Liver (tissue), 9 donors: ENCODE results near the gene GRIN2C. TPM values are rescaled to one million over a fixed set of nuclear protein-coding genes. Genes with fewer than 3 reads are reported as not detected.
"Not testable (repeated sequence)": the region's sequence is repeated elsewhere in the genome, so short reads cannot be mapped to it uniquely, and the experiment has no call there.

Experiments
- DNase-seq: peaks from one replicate; pipeline ENCODE4 v3.0.0-alpha.2; 2017; ENCODE audit warnings: low spot score
- H3K27ac ChIP-seq, 2 donors: one replicate each; pipeline ENCODE4 v1.7.0; 2013; ENCODE audit warnings: inconsistent platforms in 2 of 2, low read length in 2 of 2, control low read depth in 1 of 2, low read depth in 1 of 2, mild to moderate bottlenecking in 1 of 2
- H3K27me3 ChIP-seq, 4 donors: one replicate each; pipeline versions ENCODE4 v1.6.1 to v1.7.0; 2013; ENCODE audit warnings: low read length in 3 of 4, inconsistent platforms in 1 of 4, mild to moderate bottlenecking in 1 of 4, moderate library complexity in 1 of 4; ENCODE audit not compliant: control insufficient read depth in 4 of 4, insufficient read depth in 4 of 4
- H3K36me3 ChIP-seq, 4 donors: one replicate each; pipeline versions ENCODE4 v1.6.1 to v1.7.0; 2013; ENCODE audit warnings: low read length in 3 of 4, mild to moderate bottlenecking in 3 of 4, low read depth in 1 of 4, moderate library complexity in 1 of 4; ENCODE audit not compliant: control insufficient read depth in 4 of 4, insufficient read depth in 3 of 4
- H3K4me1 ChIP-seq, 4 donors: one replicate each; pipeline versions ENCODE4 v1.6.1 to v1.7.0; 2013; ENCODE audit warnings: low read length in 3 of 4, mild to moderate bottlenecking in 3 of 4, moderate library complexity in 1 of 4; ENCODE audit not compliant: control insufficient read depth in 4 of 4, insufficient read depth in 4 of 4
- H3K4me3 ChIP-seq, 3 donors: one replicate each; pipeline versions ENCODE4 v1.6.1 to v1.7.0; 2013; ENCODE audit warnings: low read length in 3 of 3, control low read depth in 1 of 3, low read depth in 1 of 3, mild to moderate bottlenecking in 1 of 3
- H3K9ac ChIP-seq, 2 donors: one replicate each; pipeline ENCODE4 v1.7.0; 2013; ENCODE audit warnings: low read length in 2 of 2, mild to moderate bottlenecking in 2 of 2, moderate library complexity in 2 of 2, control low read depth in 1 of 2, low read depth in 1 of 2
- H3K9me3 ChIP-seq, 4 donors: one replicate each; pipeline versions ENCODE4 v1.6.1 to v1.7.0; 2013; ENCODE audit warnings: low read length in 3 of 4; ENCODE audit not compliant: control insufficient read depth in 4 of 4
- EGR1 ChIP-seq, 2 donors: IDR thresholded peaks; 2 replicates each; pipeline ENCODE4 v1.6.1; 2016 to 2018; ENCODE audit warnings: antibody characterized with exemption in 2 of 2, low read depth in 2 of 2
- FOXA2 ChIP-seq: IDR thresholded peaks from 2 replicates; pipeline ENCODE4 v1.6.1; 2016; ENCODE audit warnings: antibody characterized with exemption
- GABPA ChIP-seq, 2 donors: IDR thresholded peaks in 1 of 2; conservative IDR thresholded peaks in 1 of 2; 2 replicates each; pipeline ENCODE4 v1.6.1; 2016; ENCODE audit warnings: antibody characterized with exemption in 2 of 2, mild to moderate bottlenecking in 1 of 2, moderate library complexity in 1 of 2
- RXRA ChIP-seq, 2 donors: IDR thresholded peaks; 2 replicates each; pipeline ENCODE4 v1.6.1; 2017 to 2018; ENCODE audit warnings: antibody characterized with exemption in 2 of 2, mild to moderate bottlenecking in 1 of 2
- TAF1 ChIP-seq: conservative IDR thresholded peaks from 2 replicates; pipeline ENCODE4 v1.6.1; 2016; ENCODE audit warnings: antibody characterized with exemption, mild to moderate bottlenecking
- WGBS: extraction: QIAGEN DNeasy Blood & Tissue Kit; methylation state at CpG from one replicate; pipeline ENCODE4 v1.1.7; 2013; 5-methylcytosine and 5-hydroxymethylcytosine counted together
- polyA plus RNA-seq, 2 donors: library from polyadenylated mRNA; stranded (reverse) in 1 of 2; unstranded in 1 of 2; fragments of 200-250 nt in 1 of 2; fragments of >200 nt in 1 of 2; fragmentation: Nextera tagmentation in 1 of 2; extraction: Ambion mirVana in 1 of 2; gene quantifications; one replicate each; pipeline versions ENCODE4 v1.2.1 to v1.2.3, GENCODE V29; 2013 to 2015
- total RNA-seq, 2 donors: library from RNA; depleted of rRNA; stranded (reverse); fragments of >200 nt; gene quantifications; one replicate each; pipeline ENCODE4 v1.2.3, GENCODE V29; 2014
- TF ChIP-seq, protein P1 (sequence below): IDR thresholded peaks from 2 replicates; pipeline ENCODE4 v1.6.1; 2016; ENCODE audit warnings: antibody characterized with exemption
- donor health status: healthy.
- donor health status: healthy.
- donor health status: healthy.
- donor health status: healthy.
- donor health status: healthy.

The GRIN2C gene
- total RNA-seq, result under 1 TPM in 1 of 2 donors, not detected in 1; 0.09 TPM
- under 1 TPM; 0.03 to 0.10 TPM for polyA plus RNA-seq

DNA sequence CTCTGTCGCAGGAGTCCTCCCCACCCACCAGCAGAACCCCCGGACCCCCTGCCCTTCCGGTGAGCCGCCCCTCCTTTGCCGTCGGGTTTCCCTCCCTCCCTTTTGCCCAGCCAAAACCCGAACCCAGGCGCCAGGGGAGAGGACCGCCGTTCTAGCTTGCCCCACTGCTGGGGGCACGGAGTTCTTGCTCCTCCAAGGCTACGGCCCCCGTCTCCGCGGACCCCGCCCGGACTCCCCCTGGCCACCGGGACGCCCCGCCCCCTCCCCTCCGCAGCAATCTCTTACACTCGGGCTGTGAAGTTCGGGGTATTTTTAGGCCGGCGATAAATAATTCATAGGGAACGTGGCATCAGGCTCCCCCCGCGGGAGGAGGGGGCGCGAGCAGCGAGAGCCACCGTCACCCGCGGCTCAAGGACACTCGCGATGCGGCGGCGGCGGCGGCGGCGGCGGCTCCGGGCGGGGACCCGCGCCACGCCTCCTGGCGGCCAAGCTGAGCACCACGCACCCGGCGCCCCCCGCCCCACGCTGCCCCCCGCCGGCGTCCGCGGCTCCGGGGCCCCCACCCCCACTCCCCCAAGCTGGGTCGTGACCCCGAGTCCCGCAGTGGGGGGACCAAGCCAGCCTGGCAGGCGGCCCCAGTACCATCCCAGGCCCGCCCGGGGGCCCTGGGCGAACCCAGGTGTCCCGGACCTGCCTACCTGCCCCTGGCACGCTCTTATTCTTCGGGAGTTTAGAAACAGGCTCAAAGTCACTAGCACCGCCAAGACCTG is at the start of gene GRIN2C:
GRIN2C (minus strand) TSS at position 427 of the 770 bp plus-strand sequence. CDS start 4,793 bp downstream, outside the sequence.
- TF ChIP-seq, protein P1, sequence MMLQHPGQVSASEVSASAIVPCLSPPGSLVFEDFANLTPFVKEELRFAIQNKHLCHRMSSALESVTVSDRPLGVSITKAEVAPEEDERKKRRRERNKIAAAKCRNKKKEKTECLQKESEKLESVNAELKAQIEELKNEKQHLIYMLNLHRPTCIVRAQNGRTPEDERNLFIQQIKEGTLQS, result no peak
- TF ChIP-seq FOXA2 (no peak), GABPA (IDR thresholded peaks at IDR 0.05 in 1 of 2, conservative IDR thresholded peaks at IDR 0.05 in 1 of 2) (no peak), RXRA (IDR thresholded peaks at IDR 0.05) (no peak), EGR1 (IDR thresholded peaks at IDR 0.05; ENCODE audit: low read depth in 2 of 2) (no peak)
- H3K27me3 ChIP-seq, result peaks cover 0 to 11% (median 4%) of the 10 kb centered on the region in 4 donors
- H3K9ac ChIP-seq, result no peak within 1 kb of the TSS
- WGBS, result 3% methylated on average over 72 of the region's 72 CpGs
- peak within 1 kb of the TSS in 1 of 3 donors; percentile 14 for H3K4me3 ChIP-seq
- H3K4me1 ChIP-seq, result peaks cover 8 to 25% (median 14%) of the 10 kb centered on the region in 4 donors
- no peak for DNase-seq
- no peak within 1 kb of the TSS for H3K27ac ChIP-seq
- H3K9me3 ChIP-seq, result no peaks in the 10 kb centered on the region
- H3K36me3 ChIP-seq, result no peaks in the 10 kb centered on the region

DNA sequence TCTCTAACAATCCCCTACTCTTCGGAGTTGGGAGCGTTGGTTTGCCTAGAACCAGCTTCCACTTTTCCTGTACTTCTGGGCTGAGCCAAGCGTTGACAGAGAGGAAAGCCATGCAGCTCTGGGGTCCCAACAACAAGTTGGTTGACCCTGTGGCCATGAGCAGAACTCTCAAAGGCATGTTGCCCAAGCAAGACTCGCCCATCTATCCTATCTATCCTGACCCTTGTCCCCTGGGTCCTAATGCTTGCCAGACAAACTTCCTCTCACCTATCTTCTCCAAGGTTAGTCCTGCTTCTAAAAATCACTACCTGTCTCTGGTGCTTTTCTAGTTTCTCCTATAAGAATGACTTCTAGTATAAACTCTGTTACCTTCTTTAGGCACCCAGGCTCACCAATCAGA is 49.4 kb upstream of the GRIN2C start:
- H3K9ac ChIP-seq, H3K4me3 ChIP-seq, DNase-seq, H3K36me3 ChIP-seq, H3K27me3 ChIP-seq, H3K9me3 ChIP-seq, H3K4me1 ChIP-seq, H3K27ac ChIP-seq: not testable (repeated sequence)
- WGBS, result 69% methylated on average over 4 of the region's 4 CpGs

- peaks cover 0 to 3% (median under 1%) of the 10 kb centered on the region in 4 donors for H3K27me3 ChIP-seq
- H3K9ac ChIP-seq, result no peak overlapping the region
- no peak overlapping the region for H3K27ac ChIP-seq
- H3K36me3 ChIP-seq, result no peaks in the 10 kb centered on the region
- H3K4me1 ChIP-seq, result no peaks in the 10 kb centered on the region
- DNase-seq, result no peak
- H3K4me3 ChIP-seq, result no peak overlapping the region
- no peaks in the 10 kb centered on the region for H3K9me3 ChIP-seq
- TF ChIP-seq TAF1, result no peak
- TF ChIP-seq, protein P1, result no peak
- 94% methylated on average over 34 of the region's 34 CpGs for WGBS
Measured at GRCh38 chr17:74907012-74907411, 47.3 kb upstream of the GRIN2C start.

GRCh38 chr17:74906214-74906793 is 46.6 kb upstream of the GRIN2C start:
- H3K4me3 ChIP-seq, H3K27me3 ChIP-seq, H3K9ac ChIP-seq, H3K4me1 ChIP-seq, H3K36me3 ChIP-seq, H3K9me3 ChIP-seq, DNase-seq, H3K27ac ChIP-seq: not testable (repeated sequence)
- 73% methylated on average over 6 of the region's 6 CpGs for WGBS
